Liver (tissue), 9 donors: ENCODE data around the gene R3HDML. TPM values are rescaled to one million over a fixed set of nuclear protein-coding genes. Genes with fewer than 3 reads are reported as not detected.

Source experiments
- DNase-seq: peaks from one replicate; pipeline ENCODE4 v3.0.0-alpha.2; 2017; ENCODE audit warnings: low spot score
- H3K27ac ChIP-seq, 2 donors: one replicate each; pipeline ENCODE4 v1.7.0; 2013; ENCODE audit warnings: inconsistent platforms in 2 of 2, low read length in 2 of 2, control low read depth in 1 of 2, low read depth in 1 of 2, mild to moderate bottlenecking in 1 of 2
- H3K27me3 ChIP-seq, 4 donors: one replicate each; pipeline versions ENCODE4 v1.6.1 to v1.7.0; 2013; ENCODE audit warnings: low read length in 3 of 4, inconsistent platforms in 1 of 4, mild to moderate bottlenecking in 1 of 4, moderate library complexity in 1 of 4; ENCODE audit not compliant: control insufficient read depth in 4 of 4, insufficient read depth in 4 of 4
- H3K36me3 ChIP-seq, 4 donors: one replicate each; pipeline versions ENCODE4 v1.6.1 to v1.7.0; 2013; ENCODE audit warnings: low read length in 3 of 4, mild to moderate bottlenecking in 3 of 4, low read depth in 1 of 4, moderate library complexity in 1 of 4; ENCODE audit not compliant: control insufficient read depth in 4 of 4, insufficient read depth in 3 of 4
- H3K4me1 ChIP-seq, 4 donors: one replicate each; pipeline versions ENCODE4 v1.6.1 to v1.7.0; 2013; ENCODE audit warnings: low read length in 3 of 4, mild to moderate bottlenecking in 3 of 4, moderate library complexity in 1 of 4; ENCODE audit not compliant: control insufficient read depth in 4 of 4, insufficient read depth in 4 of 4
- H3K4me3 ChIP-seq, 3 donors: one replicate each; pipeline versions ENCODE4 v1.6.1 to v1.7.0; 2013; ENCODE audit warnings: low read length in 3 of 3, control low read depth in 1 of 3, low read depth in 1 of 3, mild to moderate bottlenecking in 1 of 3
- H3K9ac ChIP-seq, 2 donors: one replicate each; pipeline ENCODE4 v1.7.0; 2013; ENCODE audit warnings: low read length in 2 of 2, mild to moderate bottlenecking in 2 of 2, moderate library complexity in 2 of 2, control low read depth in 1 of 2, low read depth in 1 of 2
- H3K9me3 ChIP-seq, 4 donors: one replicate each; pipeline versions ENCODE4 v1.6.1 to v1.7.0; 2013; ENCODE audit warnings: low read length in 3 of 4; ENCODE audit not compliant: control insufficient read depth in 4 of 4
- ATF3 ChIP-seq: IDR thresholded peaks from 2 replicates; pipeline ENCODE4 v1.6.1; 2016; ENCODE audit warnings: antibody characterized with exemption
- CTCF ChIP-seq: fragments of 150-350 bp; IDR thresholded peaks from 2 replicates; pipeline ENCODE4 v1.5.1; 2017; ENCODE audit warnings: improper control_type of control experiment, low read depth, low read length; ENCODE audit not compliant: missing input control
- EGR1 ChIP-seq, 2 donors: IDR thresholded peaks; 2 replicates each; pipeline ENCODE4 v1.6.1; 2016 to 2018; ENCODE audit warnings: antibody characterized with exemption in 2 of 2, low read depth in 2 of 2
- FOXA1 ChIP-seq: IDR thresholded peaks from 2 replicates; pipeline ENCODE4 v1.6.1; 2016; ENCODE audit warnings: antibody characterized with exemption
- FOXA2 ChIP-seq: IDR thresholded peaks from 2 replicates; pipeline ENCODE4 v1.6.1; 2016; ENCODE audit warnings: antibody characterized with exemption
- GABPA ChIP-seq, 2 donors: IDR thresholded peaks in 1 of 2; conservative IDR thresholded peaks in 1 of 2; 2 replicates each; pipeline ENCODE4 v1.6.1; 2016; ENCODE audit warnings: antibody characterized with exemption in 2 of 2, mild to moderate bottlenecking in 1 of 2, moderate library complexity in 1 of 2
- HNF4A ChIP-seq, 2 donors: conservative IDR thresholded peaks; 2 replicates each; pipeline ENCODE4 v1.6.1; 2016; ENCODE audit warnings: antibody characterized with exemption in 2 of 2, mild to moderate bottlenecking in 2 of 2
- HNF4G ChIP-seq: IDR thresholded peaks from 2 replicates; pipeline ENCODE4 v1.6.1; 2016; ENCODE audit warnings: antibody characterized with exemption
- JUND ChIP-seq, 2 donors: IDR thresholded peaks; 2 replicates each; pipeline ENCODE4 v1.6.1; 2016; ENCODE audit warnings: antibody characterized with exemption in 2 of 2
- NR2F2 ChIP-seq: IDR thresholded peaks from 2 replicates; pipeline ENCODE4 v1.6.1; 2016; ENCODE audit warnings: antibody characterized with exemption
- RAD21 ChIP-seq, 2 donors: IDR thresholded peaks; 2 replicates each; pipeline ENCODE4 v1.6.1; 2016; ENCODE audit warnings: antibody characterized with exemption in 2 of 2, mild to moderate bottlenecking in 2 of 2
- RXRA ChIP-seq, 2 donors: IDR thresholded peaks; 2 replicates each; pipeline ENCODE4 v1.6.1; 2017 to 2018; ENCODE audit warnings: antibody characterized with exemption in 2 of 2, mild to moderate bottlenecking in 1 of 2
- SP1 ChIP-seq: IDR thresholded peaks from 2 replicates; pipeline ENCODE4 v1.6.1; 2018; ENCODE audit warnings: antibody characterized with exemption, mild to moderate bottlenecking
- TAF1 ChIP-seq: conservative IDR thresholded peaks from 2 replicates; pipeline ENCODE4 v1.6.1; 2016; ENCODE audit warnings: antibody characterized with exemption, mild to moderate bottlenecking
- YY1 ChIP-seq: IDR thresholded peaks from 2 replicates; pipeline ENCODE4 v1.6.1; 2016; ENCODE audit warnings: antibody characterized with exemption, mild to moderate bottlenecking
- ZBTB33 ChIP-seq: IDR thresholded peaks from 2 replicates; pipeline ENCODE4 v1.6.1; 2016; ENCODE audit warnings: antibody characterized with exemption
- WGBS: extraction: QIAGEN DNeasy Blood & Tissue Kit; methylation state at CpG from one replicate; pipeline ENCODE4 v1.1.7; 2013; 5-methylcytosine and 5-hydroxymethylcytosine counted together
- polyA plus RNA-seq, 2 donors: library from polyadenylated mRNA; stranded (reverse) in 1 of 2; unstranded in 1 of 2; fragments of 200-250 nt in 1 of 2; fragments of >200 nt in 1 of 2; fragmentation: Nextera tagmentation in 1 of 2; extraction: Ambion mirVana in 1 of 2; gene quantifications; one replicate each; pipeline versions ENCODE4 v1.2.1 to v1.2.3, GENCODE V29; 2013 to 2015
- total RNA-seq, 2 donors: library from RNA; depleted of rRNA; stranded (reverse); fragments of >200 nt; gene quantifications; one replicate each; pipeline ENCODE4 v1.2.3, GENCODE V29; 2014
- TF ChIP-seq, protein P1 (sequence below): IDR thresholded peaks from 2 replicates; pipeline ENCODE4 v1.6.1; 2016; ENCODE audit warnings: antibody characterized with exemption
- TF ChIP-seq, protein P2 (sequence below): IDR thresholded peaks from 2 replicates; pipeline ENCODE4 v1.6.1; 2016; ENCODE audit warnings: antibody characterized with exemption, mild to moderate bottlenecking
- donor health status: healthy.
- donor health status: healthy.
- donor health status: healthy.
- donor health status: healthy.
- donor health status: healthy.

R3HDML gene
- total and polyA plus RNA-seq, 4 donors: not detected

- no peaks in the 10 kb centered on the region for H3K27me3 ChIP-seq
- H3K4me3 ChIP-seq: no peak overlapping the region
- TF ChIP-seq TAF1 (no peak), ATF3 (no peak), YY1 (no peak), RXRA (IDR thresholded peaks at IDR 0.05) (no peak), HNF4A (conservative IDR thresholded peaks at IDR 0.05) (peak; percentile 78 to 80), RAD21 (IDR thresholded peaks at IDR 0.05) (no peak), CTCF (no peak), HNF4G (peak; percentile 34), FOXA2 (no peak), FOXA1 (no peak), ZBTB33 (no peak), SP1 (peak; percentile 40), JUND (IDR thresholded peaks at IDR 0.05) (peak; percentile 64 to 66), EGR1 (IDR thresholded peaks at IDR 0.05; ENCODE audit: low read depth in 2 of 2) (no peak), GABPA (IDR thresholded peaks at IDR 0.05 in 1 of 2, conservative IDR thresholded peaks at IDR 0.05 in 1 of 2) (no peak), NR2F2 (no peak)
- TF ChIP-seq, protein P1, sequence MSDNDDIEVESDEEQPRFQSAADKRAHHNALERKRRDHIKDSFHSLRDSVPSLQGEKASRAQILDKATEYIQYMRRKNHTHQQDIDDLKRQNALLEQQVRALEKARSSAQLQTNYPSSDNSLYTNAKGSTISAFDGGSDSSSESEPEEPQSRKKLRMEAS: no peak
- TF ChIP-seq, protein P2, sequence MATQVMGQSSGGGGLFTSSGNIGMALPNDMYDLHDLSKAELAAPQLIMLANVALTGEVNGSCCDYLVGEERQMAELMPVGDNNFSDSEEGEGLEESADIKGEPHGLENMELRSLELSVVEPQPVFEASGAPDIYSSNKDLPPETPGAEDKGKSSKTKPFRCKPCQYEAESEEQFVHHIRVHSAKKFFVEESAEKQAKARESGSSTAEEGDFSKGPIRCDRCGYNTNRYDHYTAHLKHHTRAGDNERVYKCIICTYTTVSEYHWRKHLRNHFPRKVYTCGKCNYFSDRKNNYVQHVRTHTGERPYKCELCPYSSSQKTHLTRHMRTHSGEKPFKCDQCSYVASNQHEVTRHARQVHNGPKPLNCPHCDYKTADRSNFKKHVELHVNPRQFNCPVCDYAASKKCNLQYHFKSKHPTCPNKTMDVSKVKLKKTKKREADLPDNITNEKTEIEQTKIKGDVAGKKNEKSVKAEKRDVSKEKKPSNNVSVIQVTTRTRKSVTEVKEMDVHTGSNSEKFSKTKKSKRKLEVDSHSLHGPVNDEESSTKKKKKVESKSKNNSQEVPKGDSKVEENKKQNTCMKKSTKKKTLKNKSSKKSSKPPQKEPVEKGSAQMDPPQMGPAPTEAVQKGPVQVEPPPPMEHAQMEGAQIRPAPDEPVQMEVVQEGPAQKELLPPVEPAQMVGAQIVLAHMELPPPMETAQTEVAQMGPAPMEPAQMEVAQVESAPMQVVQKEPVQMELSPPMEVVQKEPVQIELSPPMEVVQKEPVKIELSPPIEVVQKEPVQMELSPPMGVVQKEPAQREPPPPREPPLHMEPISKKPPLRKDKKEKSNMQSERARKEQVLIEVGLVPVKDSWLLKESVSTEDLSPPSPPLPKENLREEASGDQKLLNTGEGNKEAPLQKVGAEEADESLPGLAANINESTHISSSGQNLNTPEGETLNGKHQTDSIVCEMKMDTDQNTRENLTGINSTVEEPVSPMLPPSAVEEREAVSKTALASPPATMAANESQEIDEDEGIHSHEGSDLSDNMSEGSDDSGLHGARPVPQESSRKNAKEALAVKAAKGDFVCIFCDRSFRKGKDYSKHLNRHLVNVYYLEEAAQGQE: no peak
- H3K9me3 ChIP-seq: no peaks in the 10 kb centered on the region
- H3K9ac ChIP-seq: no peak overlapping the region
- WGBS: 37% methylated on average over 5 of the region's 5 CpGs
- H3K4me1 ChIP-seq: peaks cover 0 to 4% (median 0%) of the 10 kb centered on the region in 4 donors
- H3K27ac ChIP-seq: no peak overlapping the region
- DNase-seq: no peak
- peaks cover 0 to 4% (median 3%) of the 10 kb centered on the region in 4 donors for H3K36me3 ChIP-seq
These were observed 34.7 kb upstream of the R3HDML start for GRCh38 chr20:44302026-44302669.
